ENCODE measurements around the gene PYGB. TPM values are rescaled to one million over a fixed set of nuclear protein-coding genes. Genes with fewer than 3 reads are reported as not detected.

Gene PYGB
- polyA plus RNA-seq, 4 donors: 25.7 to 38.4 (median 32.7) TPM

GRCh38 chr20:25287631-25288290, 39.9 kb downstream of the PYGB start:
- H3K4me1 ChIP-seq (ENCODE audit: control insufficient read depth in 3 of 3, insufficient read depth in 2 of 3, low read depth in 1 of 3, low read length in 2 of 3): no peaks in the 10 kb centered on the region
- DNase-seq (no peak), FAIRE-seq (no peak)
- H3K27me3 ChIP-seq (ENCODE audit: control insufficient read depth in 3 of 3, insufficient read depth in 3 of 3, low read length in 3 of 3): no peaks in the 10 kb centered on the region
- H3K36me3 ChIP-seq (ENCODE audit: control insufficient read depth in 3 of 3, insufficient read depth in 2 of 3, low read depth in 1 of 3, low read length in 3 of 3): peaks cover 19 to 93% (median 22%) of the 10 kb centered on the region in 3 donors
- WGBS, 3 donors: 95 to 97% (median 96%) methylated on average over 16 of the region's 16 CpGs
- H3K9me3 ChIP-seq (ENCODE audit: control insufficient read depth in 2 of 2, insufficient read depth in 1 of 2, low read depth in 1 of 2, low read length in 1 of 2): no peaks in the 10 kb centered on the region
- H3K27ac ChIP-seq (ENCODE audit: low read depth in 1 of 3, low read length in 2 of 3): no peak overlapping the region
- H3K4me3 ChIP-seq (ENCODE audit: low read depth in 1 of 3, low read length in 3 of 3): no peak overlapping the region

GRCh38 chr20:25288291-25289181, 40.7 kb downstream of the PYGB start:
- H3K27ac ChIP-seq (ENCODE audit: low read depth in 1 of 3, low read length in 2 of 3): peak overlapping the region in 1 of 3 donors; percentile 60
- H3K36me3 ChIP-seq (ENCODE audit: control insufficient read depth in 3 of 3, insufficient read depth in 2 of 3, low read depth in 1 of 3, low read length in 3 of 3): peaks cover 19 to 88% (median 21%) of the 10 kb centered on the region in 3 donors
- H3K4me3 ChIP-seq (ENCODE audit: low read depth in 1 of 3, low read length in 3 of 3): no peak overlapping the region
- FAIRE-seq (no peak), DNase-seq (no peak)
- no peaks in the 10 kb centered on the region for H3K4me1 ChIP-seq (ENCODE audit: control insufficient read depth in 3 of 3, insufficient read depth in 2 of 3, low read depth in 1 of 3, low read length in 2 of 3)
- 92 to 95% (median 93%) methylated on average over 22 of the region's 22 CpGs for WGBS, 3 donors
- H3K9me3 ChIP-seq (ENCODE audit: control insufficient read depth in 2 of 2, insufficient read depth in 1 of 2, low read depth in 1 of 2, low read length in 1 of 2): no peaks in the 10 kb centered on the region
- no peaks in the 10 kb centered on the region for H3K27me3 ChIP-seq (ENCODE audit: control insufficient read depth in 3 of 3, insufficient read depth in 3 of 3, low read length in 3 of 3)

GRCh38 chr20:25289886-25290597, 42.2 kb downstream of the PYGB start:
- DNase-seq (no peak), FAIRE-seq (no peak)
- Histone ChIP-seq H3K9me3 (ENCODE audit: control insufficient read depth in 2 of 2, insufficient read depth in 1 of 2, low read depth in 1 of 2, low read length in 1 of 2) (no peaks in the 10 kb centered on the region), H3K36me3 (ENCODE audit: control insufficient read depth in 3 of 3, insufficient read depth in 2 of 3, low read depth in 1 of 3, low read length in 3 of 3) (peaks cover 11 to 89% (median 15%) of the 10 kb centered on the region in 3 donors), H3K27me3 (ENCODE audit: control insufficient read depth in 3 of 3, insufficient read depth in 3 of 3, low read length in 3 of 3) (no peaks in the 10 kb centered on the region), H3K27ac (ENCODE audit: low read depth in 1 of 3, low read length in 2 of 3) (no peak overlapping the region), H3K4me1 (ENCODE audit: control insufficient read depth in 3 of 3, insufficient read depth in 2 of 3, low read depth in 1 of 3, low read length in 2 of 3) (no peaks in the 10 kb centered on the region), H3K4me3 (ENCODE audit: low read depth in 1 of 3, low read length in 3 of 3) (no peak overlapping the region)
- WGBS, 3 donors: 92 to 95% (median 95%) methylated on average over 24 of the region's 24 CpGs

- 90 to 94% (median 91%) methylated on average over 22 of the region's 22 CpGs for WGBS, 3 donors
- DNase-seq (no peak), FAIRE-seq (no peak)
- Histone ChIP-seq H3K27me3 (ENCODE audit: control insufficient read depth in 3 of 3, insufficient read depth in 3 of 3, low read length in 3 of 3) (no peaks in the 10 kb centered on the region), H3K9me3 (ENCODE audit: control insufficient read depth in 2 of 2, insufficient read depth in 1 of 2, low read depth in 1 of 2, low read length in 1 of 2) (no peaks in the 10 kb centered on the region), H3K36me3 (ENCODE audit: control insufficient read depth in 3 of 3, insufficient read depth in 2 of 3, low read depth in 1 of 3, low read length in 3 of 3) (peaks cover 9 to 87% (median 12%) of the 10 kb centered on the region in 3 donors), H3K4me3 (ENCODE audit: low read depth in 1 of 3, low read length in 3 of 3) (no peak overlapping the region), H3K27ac (ENCODE audit: low read depth in 1 of 3, low read length in 2 of 3) (no peak overlapping the region), H3K4me1 (ENCODE audit: control insufficient read depth in 3 of 3, insufficient read depth in 2 of 3, low read depth in 1 of 3, low read length in 2 of 3) (no peaks in the 10 kb centered on the region)
Observed at GRCh38 chr20:25290646-25291431, 43.0 kb downstream of the PYGB start.

- DNase-seq (no peak), FAIRE-seq (no peak)
- peaks cover 8 to 87% (median 12%) of the 10 kb centered on the region in 3 donors for H3K36me3 ChIP-seq (ENCODE audit: control insufficient read depth in 3 of 3, insufficient read depth in 2 of 3, low read depth in 1 of 3, low read length in 3 of 3)
- no peaks in the 10 kb centered on the region for H3K27me3 ChIP-seq (ENCODE audit: control insufficient read depth in 3 of 3, insufficient read depth in 3 of 3, low read length in 3 of 3)
- H3K4me3 ChIP-seq (ENCODE audit: low read depth in 1 of 3, low read length in 3 of 3): no peak overlapping the region
- no peaks in the 10 kb centered on the region for H3K9me3 ChIP-seq (ENCODE audit: control insufficient read depth in 2 of 2, insufficient read depth in 1 of 2, low read depth in 1 of 2, low read length in 1 of 2)
- 90 to 94% (median 93%) methylated on average over 23 to 26 of the region's 26 CpGs for WGBS, 3 donors
- H3K4me1 ChIP-seq (ENCODE audit: control insufficient read depth in 3 of 3, insufficient read depth in 2 of 3, low read depth in 1 of 3, low read length in 2 of 3): peaks cover 0 to 1% (median 0%) of the 10 kb centered on the region in 3 donors
- H3K27ac ChIP-seq (ENCODE audit: low read depth in 1 of 3, low read length in 2 of 3): no peak overlapping the region
Observed at GRCh38 chr20:25291432-25292133, 43.7 kb downstream of the PYGB start.

- no peak for FAIRE-seq
- H3K36me3 ChIP-seq (ENCODE audit: control insufficient read depth in 3 of 3, insufficient read depth in 2 of 3, low read depth in 1 of 3, low read length in 3 of 3): peaks cover 7 to 85% (median 8%) of the 10 kb centered on the region in 3 donors
Observed at GRCh38 chr20:25292176-25292891, 44.4 kb downstream of the PYGB start.

GRCh38 chr20:25293507-25293906, 45.6 kb downstream of the PYGB start:
- H3K9me3 ChIP-seq (ENCODE audit: control insufficient read depth in 2 of 2, insufficient read depth in 1 of 2, low read depth in 1 of 2, low read length in 1 of 2): no peaks in the 10 kb centered on the region
- H3K36me3 ChIP-seq (ENCODE audit: control insufficient read depth in 3 of 3, insufficient read depth in 2 of 3, low read depth in 1 of 3, low read length in 3 of 3): peaks cover 4 to 82% (median 5%) of the 10 kb centered on the region in 3 donors
- H3K27me3 ChIP-seq (ENCODE audit: control insufficient read depth in 3 of 3, insufficient read depth in 3 of 3, low read length in 3 of 3): no peaks in the 10 kb centered on the region
- peaks cover 0 to 1% (median 0%) of the 10 kb centered on the region in 3 donors for H3K4me1 ChIP-seq (ENCODE audit: control insufficient read depth in 3 of 3, insufficient read depth in 2 of 3, low read depth in 1 of 3, low read length in 2 of 3)
- DNase-seq (no peak), FAIRE-seq (no peak)
- H3K4me3 ChIP-seq (ENCODE audit: low read depth in 1 of 3, low read length in 3 of 3): no peak overlapping the region
- no peak overlapping the region for H3K27ac ChIP-seq (ENCODE audit: low read depth in 1 of 3, low read length in 2 of 3)
- 84 to 87% (median 87%) methylated on average over 10 of the region's 10 CpGs for WGBS, 3 donors

More at GRCh38 chr20:25292176-25292891, 44.4 kb downstream of the PYGB start:
- no peak for DNase-seq
- H3K4me3 ChIP-seq (ENCODE audit: low read depth in 1 of 3, low read length in 3 of 3): no peak overlapping the region
- H3K27me3 ChIP-seq (ENCODE audit: control insufficient read depth in 3 of 3, insufficient read depth in 3 of 3, low read length in 3 of 3): no peaks in the 10 kb centered on the region
- peaks cover 0 to 1% (median 0%) of the 10 kb centered on the region in 3 donors for H3K4me1 ChIP-seq (ENCODE audit: control insufficient read depth in 3 of 3, insufficient read depth in 2 of 3, low read depth in 1 of 3, low read length in 2 of 3)
- H3K27ac ChIP-seq (ENCODE audit: low read depth in 1 of 3, low read length in 2 of 3): no peak overlapping the region
- no peaks in the 10 kb centered on the region for H3K9me3 ChIP-seq (ENCODE audit: control insufficient read depth in 2 of 2, insufficient read depth in 1 of 2, low read depth in 1 of 2, low read length in 1 of 2)
- WGBS, 3 donors: 89 to 96% (median 94%) methylated on average over 32 to 35 of the region's 35 CpGs
